ENCODE measurements around the gene GNAO1.

DNA sequence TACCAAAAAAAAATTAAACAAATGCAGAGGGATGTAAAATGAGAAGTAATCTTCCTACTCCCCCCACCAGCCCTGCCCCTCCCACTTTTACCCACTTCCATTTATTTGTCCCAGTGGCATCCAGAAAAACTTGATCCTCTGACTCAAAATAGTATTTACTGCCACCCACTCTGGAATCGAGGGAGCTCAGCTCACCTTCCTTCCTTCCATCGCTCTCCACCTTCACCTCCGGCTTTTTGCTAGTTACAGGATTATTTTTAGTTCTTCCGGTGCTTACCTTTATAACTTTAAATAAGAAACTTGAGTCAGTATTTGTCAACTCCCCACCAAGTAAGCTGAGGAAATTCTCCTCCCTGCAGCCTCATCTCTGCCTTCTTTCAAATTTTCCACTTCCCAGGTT, 139.2 kb downstream of the GNAO1 start:
- TF ChIP-seq CTCF (IDR thresholded peaks at IDR 0.05; ENCODE audit: insufficient read depth, low read length) (no peak), POLR2AphosphoS5 (IDR thresholded peaks at IDR 0.05; ENCODE audit: low read depth) (no peak), SPI1 (IDR thresholded peaks at IDR 0.05; ENCODE audit: borderline replicate concordance, low read depth) (no peak)
- TF ChIP-seq, protein P1, sequence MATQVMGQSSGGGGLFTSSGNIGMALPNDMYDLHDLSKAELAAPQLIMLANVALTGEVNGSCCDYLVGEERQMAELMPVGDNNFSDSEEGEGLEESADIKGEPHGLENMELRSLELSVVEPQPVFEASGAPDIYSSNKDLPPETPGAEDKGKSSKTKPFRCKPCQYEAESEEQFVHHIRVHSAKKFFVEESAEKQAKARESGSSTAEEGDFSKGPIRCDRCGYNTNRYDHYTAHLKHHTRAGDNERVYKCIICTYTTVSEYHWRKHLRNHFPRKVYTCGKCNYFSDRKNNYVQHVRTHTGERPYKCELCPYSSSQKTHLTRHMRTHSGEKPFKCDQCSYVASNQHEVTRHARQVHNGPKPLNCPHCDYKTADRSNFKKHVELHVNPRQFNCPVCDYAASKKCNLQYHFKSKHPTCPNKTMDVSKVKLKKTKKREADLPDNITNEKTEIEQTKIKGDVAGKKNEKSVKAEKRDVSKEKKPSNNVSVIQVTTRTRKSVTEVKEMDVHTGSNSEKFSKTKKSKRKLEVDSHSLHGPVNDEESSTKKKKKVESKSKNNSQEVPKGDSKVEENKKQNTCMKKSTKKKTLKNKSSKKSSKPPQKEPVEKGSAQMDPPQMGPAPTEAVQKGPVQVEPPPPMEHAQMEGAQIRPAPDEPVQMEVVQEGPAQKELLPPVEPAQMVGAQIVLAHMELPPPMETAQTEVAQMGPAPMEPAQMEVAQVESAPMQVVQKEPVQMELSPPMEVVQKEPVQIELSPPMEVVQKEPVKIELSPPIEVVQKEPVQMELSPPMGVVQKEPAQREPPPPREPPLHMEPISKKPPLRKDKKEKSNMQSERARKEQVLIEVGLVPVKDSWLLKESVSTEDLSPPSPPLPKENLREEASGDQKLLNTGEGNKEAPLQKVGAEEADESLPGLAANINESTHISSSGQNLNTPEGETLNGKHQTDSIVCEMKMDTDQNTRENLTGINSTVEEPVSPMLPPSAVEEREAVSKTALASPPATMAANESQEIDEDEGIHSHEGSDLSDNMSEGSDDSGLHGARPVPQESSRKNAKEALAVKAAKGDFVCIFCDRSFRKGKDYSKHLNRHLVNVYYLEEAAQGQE (IDR thresholded peaks at IDR 0.05; ENCODE audit: insufficient replicate concordance, low read depth): no peak
